CD14-positive monocyte (primary cell): ENCODE measurements around the gene KRTAP1-5. TPM values are rescaled to one million over a fixed set of nuclear protein-coding genes. Genes with fewer than 3 reads are reported as not detected.

ENCODE experiments used
- DNase-seq, 3 donors: peaks; one replicate each; pipeline ENCODE4 v3.0.0-alpha.2; 2011 to 2022
- H2AFZ ChIP-seq: 2 replicates; pipeline ENCODE4 v1.6.0; 2012; ENCODE audit warnings: mild to moderate bottlenecking, low read depth, low read length, inconsistent platforms; ENCODE audit not compliant: insufficient read depth, poor library complexity, severe bottlenecking
- H3K27ac ChIP-seq, 2 donors: 1 replicate in 1 of 2; 2 replicates in 1 of 2; pipeline ENCODE4 v1.5.1; 2012 to 2013; ENCODE audit warnings: low read length in 2 of 2, control low read depth in 1 of 2, inconsistent platforms in 1 of 2, low read depth in 1 of 2, mild to moderate bottlenecking in 1 of 2
- H3K27me3 ChIP-seq, 2 donors: one replicate each; pipeline versions ENCODE4 v1.6.0 to v1.6.1; 2011 to 2013; ENCODE audit warnings: low read length in 2 of 2; ENCODE audit not compliant: control insufficient read depth in 2 of 2, insufficient read depth in 2 of 2
- H3K36me3 ChIP-seq, 2 donors: replicated peaks in 1 of 2; 1 replicate in 1 of 2; 2 replicates in 1 of 2; pipeline versions ENCODE4 v1.5.1 to v1.6.1; 2012 to 2013; ENCODE audit warnings: low read length in 2 of 2, control low read depth in 1 of 2, inconsistent platforms in 1 of 2, mild to moderate bottlenecking in 1 of 2; ENCODE audit not compliant: insufficient read depth in 2 of 2, control insufficient read depth in 1 of 2
- H3K4me1 ChIP-seq, 2 donors: 1 replicate in 1 of 2; 2 replicates in 1 of 2; pipeline versions ENCODE4 v1.5.1 to v1.6.1; 2012 to 2013; ENCODE audit warnings: low read length in 2 of 2, control low read depth in 1 of 2, inconsistent platforms in 1 of 2, mild to moderate bottlenecking in 1 of 2, moderate library complexity in 1 of 2; ENCODE audit not compliant: insufficient read depth in 2 of 2, control insufficient read depth in 1 of 2
- H3K4me2 ChIP-seq: replicated peaks from 2 replicates; pipeline ENCODE3; 2012; ENCODE audit warnings: low read length, moderate library complexity, mild to moderate bottlenecking; ENCODE audit not compliant: poor library complexity, severe bottlenecking; ENCODE audit errors: extremely low read depth
- H3K4me3 ChIP-seq, 3 experiments: fragments of 200-600 bp in 1 of 3; sonication (generic) in 1 of 3; replicated peaks in 1 of 3; 1 replicate in 2 of 3; 2 replicates in 1 of 3; pipeline ENCODE4 v1.5.1; 2011 to 2013; ENCODE audit warnings: low read length in 3 of 3, mild to moderate bottlenecking in 3 of 3, control low read depth in 2 of 3, low read depth in 2 of 3, inconsistent platforms in 1 of 3, moderate library complexity in 1 of 3
- H3K79me2 ChIP-seq: 2 replicates; pipeline ENCODE4 v1.6.0; 2012; ENCODE audit warnings: mild to moderate bottlenecking, control low read depth, inconsistent platforms, low read length, moderate library complexity; ENCODE audit not compliant: insufficient read depth
- H3K9ac ChIP-seq: 2 replicates; pipeline ENCODE4 v1.6.0; 2017; ENCODE audit warnings: low read length, mild to moderate bottlenecking; ENCODE audit not compliant: insufficient read depth, poor library complexity, severe bottlenecking
- H3K9me3 ChIP-seq, 2 donors: replicated peaks in 1 of 2; 1 replicate in 1 of 2; 2 replicates in 1 of 2; pipeline versions ENCODE4 v1.5.1 to v1.6.1; 2012 to 2013; ENCODE audit warnings: low read length in 2 of 2, control low read depth in 1 of 2; ENCODE audit not compliant: control insufficient read depth in 1 of 2, insufficient read depth in 1 of 2
- H4K20me1 ChIP-seq: 2 replicates; pipeline ENCODE4 v1.6.0; 2012; ENCODE audit warnings: mild to moderate bottlenecking, low read length, control low read depth, moderate library complexity; ENCODE audit not compliant: insufficient read depth
- H3K27ac Mint-ChIP-seq, 7 donors: one replicate each; pipeline ENCODE4 v1.8.0; 2020; ENCODE audit warnings: mild to moderate bottlenecking in 7 of 7, mixed read lengths in 7 of 7, moderate library complexity in 6 of 7, inconsistent platforms in 2 of 7
- H3K27me3 Mint-ChIP-seq, 3 donors: one replicate each; pipeline ENCODE4 v1.8.0; 2021 to 2022; ENCODE audit warnings: low read depth in 3 of 3, mild to moderate bottlenecking in 3 of 3, mixed read lengths in 3 of 3, moderate library complexity in 3 of 3, inconsistent platforms in 1 of 3
- H3K36me3 Mint-ChIP-seq, 2 donors: one replicate each; pipeline ENCODE4 v1.8.0; 2020; ENCODE audit warnings: mixed read lengths in 2 of 2, inconsistent platforms in 1 of 2, mild to moderate bottlenecking in 1 of 2
- H3K4me1 Mint-ChIP-seq: one replicate; pipeline ENCODE4 v1.8.0; 2020; ENCODE audit warnings: mild to moderate bottlenecking, mixed read lengths
- H3K4me3 Mint-ChIP-seq, 2 donors: one replicate each; pipeline ENCODE4 v1.8.0; 2020; ENCODE audit warnings: mild to moderate bottlenecking in 2 of 2, mixed read lengths in 2 of 2, moderate library complexity in 1 of 2
- H3K9me3 Mint-ChIP-seq, 7 donors: one replicate each; pipeline ENCODE4 v1.8.0; 2020 to 2022; ENCODE audit warnings: mixed read lengths in 7 of 7, mild to moderate bottlenecking in 6 of 7, moderate library complexity in 6 of 7, inconsistent platforms in 2 of 7
- CTCF ChIP-seq: fragments of 200-600 bp; IDR thresholded peaks from one replicate; pipeline ENCODE4 v1.8.0; 2022; ENCODE audit warnings: antibody characterized with exemption, mild to moderate bottlenecking
- WGBS: methylation state at CpG from one replicate; pipeline ENCODE4 v1.1.5; 2013; ENCODE audit warnings: missing lambda C conversion rate; ENCODE audit not compliant: insufficient coverage; 5-methylcytosine and 5-hydroxymethylcytosine counted together
- intact Hi-C, 2 donors: fragments of 100-400 bp; cut with micrococcal nuclease; formaldehyde crosslinking; loops; one replicate each; pipeline versions ENCODE4 v1.15.0 to v1.15.1; 2023
- polyA plus RNA-seq, 3 donors: library from polyadenylated mRNA; depleted of rRNA in 1 of 3; unstranded in 2 of 3; stranded (reverse) in 1 of 3; fragments of 300-500 nt in 2 of 3; fragments of >200 nt in 1 of 3; fragmentation: Illumina TruSeq in 2 of 3; gene quantifications; 1 replicate in 2 of 3; 2 replicates in 1 of 3; pipeline ENCODE4 v1.2.3, GENCODE V29; 2012 to 2021

The KRTAP1-5 gene
- polyA plus RNA-seq, 3 donors, result not detected

- no CpG with 5 or more reads among the region's 1 CpG for WGBS
These were observed 37.3 kb upstream of the KRTAP1-5 start for GRCh38 chr17:41064301-41064700.

GRCh38 chr17:41063449-41063848 lies 36.4 kb upstream of the KRTAP1-5 start:
- H3K4me3 Mint-ChIP-seq, result no peak overlapping the region
- DNase-seq, result no peak
- no peaks in the 10 kb centered on the region for H4K20me1 ChIP-seq
- intact Hi-C loops, result no loop called here
- no peak overlapping the region for H3K4me3 ChIP-seq
- peaks cover 19 to 26% of the 10 kb centered on the region in 2 donors for H3K27me3 ChIP-seq
- H2AFZ ChIP-seq, result no peak overlapping the region
- peaks cover 0 to 2% (median 0%) of the 10 kb centered on the region in 7 donors for H3K9me3 Mint-ChIP-seq
- no peaks in the 10 kb centered on the region for H3K4me1 ChIP-seq
- no peak overlapping the region for H3K4me2 ChIP-seq
- no peaks in the 10 kb centered on the region for H3K36me3 ChIP-seq
- no peak overlapping the region for H3K9ac ChIP-seq
- H3K9me3 ChIP-seq, result no peaks in the 10 kb centered on the region
- no peak overlapping the region for H3K27ac ChIP-seq
- no peak overlapping the region for H3K27ac Mint-ChIP-seq
- no peak for TF ChIP-seq CTCF
- H3K27me3 Mint-ChIP-seq, result peaks cover 13 to 30% (median 20%) of the 10 kb centered on the region in 3 donors
- no CpG with 5 or more reads among the region's 4 CpGs for WGBS
- H3K36me3 Mint-ChIP-seq, result peaks cover 0 to 2% of the 10 kb centered on the region in 2 donors
- no peaks in the 10 kb centered on the region for H3K79me2 ChIP-seq
- no peaks in the 10 kb centered on the region for H3K4me1 Mint-ChIP-seq

More at GRCh38 chr17:41064301-41064700, 37.3 kb upstream of the KRTAP1-5 start:
- H3K4me3 Mint-ChIP-seq, result no peak overlapping the region
- Histone ChIP-seq H3K4me2 (no peak overlapping the region), H3K79me2 (no peaks in the 10 kb centered on the region), H4K20me1 (no peaks in the 10 kb centered on the region), H3K4me1 (no peaks in the 10 kb centered on the region), H3K9me3 (no peaks in the 10 kb centered on the region), H3K4me3 (no peak overlapping the region), H2AFZ (no peak overlapping the region), H3K27me3 (peaks cover 18 to 19% of the 10 kb centered on the region in 2 donors), H3K9ac (no peak overlapping the region), H3K27ac (no peak overlapping the region), H3K36me3 (no peaks in the 10 kb centered on the region)
- H3K4me1 Mint-ChIP-seq, result no peaks in the 10 kb centered on the region
- peaks cover 0 to 2% of the 10 kb centered on the region in 2 donors for H3K36me3 Mint-ChIP-seq
- peaks cover 0 to 2% (median 0%) of the 10 kb centered on the region in 7 donors for H3K9me3 Mint-ChIP-seq
- no peak for DNase-seq
- no peak for TF ChIP-seq CTCF
- intact Hi-C loops, result no loop called here
- no peak overlapping the region for H3K27ac Mint-ChIP-seq
- H3K27me3 Mint-ChIP-seq, result peaks cover 12 to 22% (median 19%) of the 10 kb centered on the region in 3 donors
